Diencephalon (tissue), 1 donor: ENCODE data around the gene TMED9. TPM values are rescaled to one million over a fixed set of nuclear protein-coding genes. Genes with fewer than 3 reads are reported as not detected.

Source experiments
- total RNA-seq: library from RNA; depleted of rRNA; stranded (reverse); fragments of >200 nt; gene quantifications from one replicate; pipeline ENCODE4 v1.2.3, GENCODE V29; 2014

The TMED9 gene
- total RNA-seq: 44.8 TPM

DNA sequence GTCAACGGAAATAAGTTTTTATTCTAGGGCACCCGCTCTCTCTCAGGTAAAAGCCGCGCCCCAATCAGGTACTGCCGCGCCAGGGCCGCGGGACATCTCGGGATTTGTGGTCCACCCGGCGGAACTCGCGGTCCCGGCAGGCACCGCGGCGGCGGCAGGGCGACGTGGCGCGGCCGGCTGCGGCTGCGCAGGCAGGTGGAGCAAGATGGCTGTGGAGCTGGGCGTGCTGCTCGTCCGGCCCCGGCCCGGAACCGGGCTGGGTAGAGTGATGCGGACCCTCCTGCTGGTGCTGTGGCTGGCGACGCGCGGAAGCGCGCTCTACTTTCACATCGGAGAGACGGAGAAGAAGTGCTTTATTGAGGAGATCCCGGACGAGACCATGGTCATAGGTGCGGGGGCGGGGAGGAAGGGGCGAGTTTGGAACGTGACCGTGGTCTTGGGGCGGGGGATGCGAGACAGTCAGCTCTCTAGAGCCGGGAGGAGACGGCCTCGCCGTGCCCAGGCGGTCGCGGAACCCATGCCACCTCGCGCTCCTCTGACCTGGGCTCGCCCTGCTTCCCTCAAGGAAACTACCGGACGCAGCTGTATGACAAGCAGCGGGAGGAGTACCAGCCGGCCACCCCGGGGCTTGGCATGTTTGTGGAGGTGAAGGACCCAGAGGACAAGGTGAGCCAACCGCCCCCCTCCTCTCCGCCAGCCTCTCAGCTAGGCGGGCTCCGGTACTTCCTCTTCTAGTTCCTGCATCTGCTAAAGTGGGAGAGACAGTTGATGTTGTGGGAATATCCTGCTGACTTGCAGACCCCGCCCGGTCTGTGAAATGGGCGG lies at the start of gene TMED9:
TMED9 (plus strand) TSS at position 194 of the 825 bp plus-strand sequence; CDS start at position 206, 12 bp downstream.

GRCh38 chr5:177554474-177555111 lies 37.4 kb upstream of the TMED9 start, which contains the start of gene FAM193B:
FAM193B (minus strand) TSS chr5:177554563; CDS start chr5:177554458, 105 bp downstream.

GRCh38 chr5:177599731-177600507 lies 7.9 kb downstream of the TMED9 start, which contains the start of gene B4GALT7:
B4GALT7 (plus strand) TSS chr5:177600132; CDS start chr5:177600211, 79 bp downstream.

Other genes starting within 250 kb of the TMED9 start
- 90.0 TPM for gene LMAN2, start 240.5 kb upstream of the TMED9 start, total RNA-seq
- gene RGS14, start 234.3 kb upstream of the TMED9 start, total RNA-seq: 10.1 TPM
- not detected for gene SLC34A1, start 207.8 kb upstream of the TMED9 start, total RNA-seq
- gene PFN3, start 191.5 kb upstream of the TMED9 start, total RNA-seq: not detected
- 7.4 TPM for gene F12, start 182.6 kb upstream of the TMED9 start, total RNA-seq
- 25.4 TPM for gene GRK6, start 165.5 kb upstream of the TMED9 start, total RNA-seq
- 17.1 TPM for gene PRR7, start 145.4 kb upstream of the TMED9 start, total RNA-seq
- 161 TPM for gene DBN1, start 118.6 kb upstream of the TMED9 start, total RNA-seq
- gene PDLIM7, start 94.6 kb upstream of the TMED9 start, total RNA-seq: 8.1 TPM
- gene DOK3, start 82.4 kb upstream of the TMED9 start, total RNA-seq: 4.4 TPM
- gene DDX41, start 75.2 kb upstream of the TMED9 start, total RNA-seq: 68.3 TPM
- 40.1 TPM for gene FAM193B, start 37.6 kb upstream of the TMED9 start, total RNA-seq
- 18.9 TPM for gene B4GALT7, start 7.9 kb downstream of the TMED9 start, total RNA-seq
- gene FAM153A, start 190.7 kb downstream of the TMED9 start, total RNA-seq: 4.6 TPM